Mucosa of gallbladder (tissue), 1 donor: ENCODE data around the gene PTPRN2. TPM values are rescaled to one million over a fixed set of nuclear protein-coding genes. Genes with fewer than 3 reads are reported as not detected.

Experiments used
- DNase-seq: peaks from one replicate; pipeline ENCODE4 v3.0.0-alpha.2; 2020; ENCODE audit warnings: low spot score
- total RNA-seq: library from RNA; stranded (reverse); gene quantifications from one replicate; pipeline ENCODE4 v1.2.1, GENCODE V29; 2021
- donor health status: DM: no; HTN: no; CAD: no.

The PTPRN2 gene
- total RNA-seq, 1 donor from 2014 or later = 11.9 TPM

GRCh38 chr7:158576050-158576762 is 11.4 kb downstream of the PTPRN2 start:
- no peak for DNase-seq

- DNase-seq = no peak
Measured at GRCh38 chr7:158574308-158575036, 13.2 kb downstream of the PTPRN2 start.

- DNase-seq = no peak
Measured at GRCh38 chr7:158573310-158573709, 14.3 kb downstream of the PTPRN2 start.

GRCh38 chr7:158572000-158572828 is 15.4 kb downstream of the PTPRN2 start:
- no peak for DNase-seq

GRCh38 chr7:158570449-158571170 is 17.0 kb downstream of the PTPRN2 start:
- no peak for DNase-seq

GRCh38 chr7:158569858-158570323 is 17.7 kb downstream of the PTPRN2 start:
- no peak for DNase-seq

- DNase-seq = no peak
Measured at GRCh38 chr7:158568974-158569857, 18.4 kb downstream of the PTPRN2 start.

GRCh38 chr7:158567153-158567603 is 20.4 kb downstream of the PTPRN2 start:
- no peak for DNase-seq

- DNase-seq = no peak
Measured at GRCh38 chr7:158564663-158565035, 23.0 kb downstream of the PTPRN2 start.

- DNase-seq = no peak
Measured at GRCh38 chr7:158563911-158564662, 23.5 kb downstream of the PTPRN2 start.

GRCh38 chr7:158563051-158563450 is 24.6 kb downstream of the PTPRN2 start:
- no peak for DNase-seq

- DNase-seq = no peak
Measured at GRCh38 chr7:158562517-158562916, 25.1 kb downstream of the PTPRN2 start.

- DNase-seq = no peak
Measured at GRCh38 chr7:158561659-158562058, 26.0 kb downstream of the PTPRN2 start.

GRCh38 chr7:158560386-158560785 is 27.2 kb downstream of the PTPRN2 start:
- DNase-seq = no peak

GRCh38 chr7:158559356-158559755 is 28.3 kb downstream of the PTPRN2 start:
- no peak for DNase-seq

GRCh38 chr7:158558816-158559215 is 28.8 kb downstream of the PTPRN2 start:
- no peak for DNase-seq

- no peak for DNase-seq
Measured at GRCh38 chr7:158557441-158557755, 30.2 kb downstream of the PTPRN2 start.

GRCh38 chr7:158556721-158557440 is 30.7 kb downstream of the PTPRN2 start:
- DNase-seq = no peak

- no peak for DNase-seq
Measured at GRCh38 chr7:158555034-158555520, 32.5 kb downstream of the PTPRN2 start.
